H1 (cell line): ENCODE measurements around the gene RRP7A. TPM values are rescaled to one million over a fixed set of nuclear protein-coding genes. Genes with fewer than 3 reads are reported as not detected.
A peak's percentile ranks its signal among the peaks of the same experiment; 100 is the strongest.

Experiments
- CTCF ChIA-PET: fragments of 300-600 bp; sonication (Branson Sonifier 250); formaldehyde crosslinking; loops from one replicate; lab custom pipeline; 2021; ENCODE audit not compliant: partially characterized antibody; lab: Charles Lee
- POLR2A ChIA-PET: fragments of 300-600 bp; sonication (Branson Sonifier 250); formaldehyde crosslinking; loops from one replicate; lab custom pipeline; 2021; ENCODE audit warnings: inconsistent platforms; ENCODE audit not compliant: partially characterized antibody; lab: Charles Lee
- DNase-seq, 2 experiments: peaks; one replicate each; pipeline versions ENCODE4 v3.0.0 to v3.0.0-alpha.2; 2010 to 2022; ENCODE audit warnings: low spot score in 2 of 2, low read depth in 1 of 2, mixed read lengths in 1 of 2
- FAIRE-seq: peaks from 2 replicates; lab custom pipeline; 2011; peaks lifted over from hg19 to GRCh38; lab: Jason Lieb, UNC
- H2AFZ ChIP-seq: 2 replicates; pipeline ENCODE4 v1.8.1; 2012; ENCODE audit warnings: low read length, inconsistent platforms
- H2AK5ac ChIP-seq: 2 replicates; pipeline ENCODE4 v1.6.1; 2013; ENCODE audit warnings: low read depth, low read length
- H2BK120ac ChIP-seq: replicated peaks from 2 replicates; pipeline ENCODE3; 2013; ENCODE audit warnings: low read depth, low read length, inconsistent platforms
- H2BK12ac ChIP-seq: 2 replicates; pipeline ENCODE4 v1.6.1; 2013; ENCODE audit warnings: low read depth, low read length
- H2BK15ac ChIP-seq: 2 replicates; pipeline ENCODE4 v1.6.1; 2013; ENCODE audit warnings: low read length
- H2BK20ac ChIP-seq: 2 replicates; pipeline ENCODE4 v1.6.1; 2013; ENCODE audit warnings: low read length
- H2BK5ac ChIP-seq: 2 replicates; pipeline ENCODE4 v1.6.1; 2013; ENCODE audit warnings: low read depth, low read length
- H3K14ac ChIP-seq: 2 replicates; pipeline ENCODE4 v1.6.1; 2013; ENCODE audit warnings: inconsistent platforms; ENCODE audit not compliant: insufficient read length
- H3K18ac ChIP-seq: 2 replicates; pipeline ENCODE4 v1.6.1; 2013; ENCODE audit warnings: low read length; ENCODE audit errors: extremely low read depth
- H3K23ac ChIP-seq: 2 replicates; pipeline ENCODE4 v1.6.1; 2013; ENCODE audit warnings: inconsistent platforms; ENCODE audit not compliant: insufficient read length
- H3K23me2 ChIP-seq: 2 replicates; pipeline ENCODE4 v1.6.1; 2013; ENCODE audit warnings: low read depth, low read length
- H3K27ac ChIP-seq: 2 replicates; pipeline ENCODE4 v1.6.1; 2011; ENCODE audit warnings: low read depth, low read length, inconsistent platforms
- H3K27me3 ChIP-seq, 4 experiments: replicated peaks in 1 of 4; 1 replicate in 1 of 4; 2 replicates in 3 of 4; pipeline versions ENCODE4 v1.6.1 to v1.8.1; 2011 to 2013; ENCODE audit warnings: low read length in 3 of 4, mild to moderate bottlenecking in 3 of 4, inconsistent platforms in 2 of 4, mixed read lengths in 2 of 4, moderate library complexity in 1 of 4; ENCODE audit not compliant: control insufficient read depth in 3 of 4, insufficient read depth in 3 of 4; ENCODE audit errors: extremely low read depth in 1 of 4
- H3K36me3 ChIP-seq, 4 experiments: 2 replicates each; pipeline versions ENCODE4 v1.6.1 to v1.8.1; 2011 to 2013; ENCODE audit warnings: mild to moderate bottlenecking in 4 of 4, low read length in 3 of 4, moderate library complexity in 2 of 4, control low read depth in 1 of 4, inconsistent platforms in 1 of 4; ENCODE audit not compliant: insufficient read depth in 4 of 4, control insufficient read depth in 2 of 4
- H3K4ac ChIP-seq: replicated peaks from 2 replicates; pipeline ENCODE3; 2013; ENCODE audit warnings: low read length, low read depth, mixed read lengths, inconsistent platforms; ENCODE audit not compliant: insufficient read length
- H3K4me1 ChIP-seq, 4 experiments: replicated peaks in 1 of 4; 1 replicate in 1 of 4; 2 replicates in 3 of 4; pipeline versions ENCODE4 v1.6.1 to v1.8.1; 2011 to 2013; ENCODE audit warnings: low read length in 3 of 4, inconsistent platforms in 2 of 4, mixed read lengths in 1 of 4; ENCODE audit not compliant: insufficient read depth in 4 of 4, control insufficient read depth in 3 of 4
- H3K4me2 ChIP-seq, 2 experiments: 2 replicates each; pipeline versions ENCODE4 v1.6.1 to v1.8.1; 2011 to 2013; ENCODE audit warnings: low read depth in 2 of 2, low read length in 2 of 2, control low read depth in 1 of 2, inconsistent platforms in 1 of 2, mild to moderate bottlenecking in 1 of 2; ENCODE audit not compliant: insufficient read depth in 1 of 2
- H3K4me3 ChIP-seq, 4 experiments: fragments of 200-600, 300-600 bp in 1 of 4; sonication (generic), shearing (Covaris generic), sonication (Bioruptor Twin) in 1 of 4; 2 replicates each; pipeline versions ENCODE4 v1.5.1 to v1.8.1; 2011 to 2016; ENCODE audit warnings: low read length in 4 of 4, low read depth in 3 of 4, control low read depth in 2 of 4, inconsistent platforms in 2 of 4, mild to moderate bottlenecking in 2 of 4, mixed read lengths in 1 of 4, moderate library complexity in 1 of 4; ENCODE audit not compliant: insufficient read depth in 2 of 4; ENCODE audit errors: extremely low read depth in 1 of 4
- H3K56ac ChIP-seq: replicated peaks from 2 replicates; pipeline ENCODE3; 2013; ENCODE audit warnings: low read depth, mild to moderate bottlenecking, mixed read lengths, low read length, inconsistent platforms; ENCODE audit not compliant: insufficient read length
- H3K79me1 ChIP-seq: 2 replicates; pipeline ENCODE4 v1.6.1; 2013; ENCODE audit warnings: low read depth, low read length, control low read depth
- H3K79me2 ChIP-seq, 2 experiments: 2 replicates each; pipeline versions ENCODE4 v1.6.1 to v1.8.1; 2012 to 2013; ENCODE audit warnings: low read length in 2 of 2, mild to moderate bottlenecking in 2 of 2, inconsistent platforms in 1 of 2; ENCODE audit not compliant: insufficient read depth in 2 of 2, control insufficient read depth in 1 of 2
- H3K9ac ChIP-seq, 4 experiments: replicated peaks in 1 of 4; 1 replicate in 1 of 4; 2 replicates in 3 of 4; pipeline versions ENCODE4 v1.6.1 to v1.8.1; 2011 to 2013; ENCODE audit warnings: low read depth in 3 of 4, low read length in 3 of 4, control low read depth in 2 of 4, mild to moderate bottlenecking in 2 of 4, moderate library complexity in 2 of 4, inconsistent platforms in 1 of 4; ENCODE audit errors: extremely low read depth in 1 of 4
- H3K9me3 ChIP-seq, 2 experiments: 2 replicates each; pipeline versions ENCODE4 v1.6.1 to v1.8.1; 2012 to 2013; ENCODE audit warnings: mild to moderate bottlenecking in 2 of 2, moderate library complexity in 2 of 2, control low read depth in 1 of 2, inconsistent platforms in 1 of 2, low read depth in 1 of 2, low read length in 1 of 2, mixed read lengths in 1 of 2; ENCODE audit not compliant: insufficient read depth in 2 of 2
- H4K20me1 ChIP-seq, 2 experiments: replicated peaks in 1 of 2; 2 replicates each; pipeline versions ENCODE3 to v1.8.1; 2011 to 2013; ENCODE audit warnings: inconsistent platforms in 2 of 2, low read length in 2 of 2, mild to moderate bottlenecking in 1 of 2; ENCODE audit not compliant: insufficient read depth in 2 of 2, control insufficient read depth in 1 of 2
- H4K5ac ChIP-seq: 2 replicates; pipeline ENCODE4 v1.6.1; 2013; ENCODE audit warnings: low read length, low read depth, mixed read lengths, inconsistent platforms; ENCODE audit not compliant: insufficient read length
- H4K8ac ChIP-seq: 2 replicates; pipeline ENCODE4 v1.8.0; 2013; ENCODE audit warnings: mild to moderate bottlenecking, moderate library complexity, low read length, inconsistent platforms; ENCODE audit not compliant: insufficient read depth; ENCODE audit errors: extremely low read depth
- H4K91ac ChIP-seq: replicated peaks from 2 replicates; pipeline ENCODE3; 2013; ENCODE audit warnings: low read length, mixed read lengths, inconsistent platforms; ENCODE audit not compliant: insufficient read length
- ATF3 ChIP-seq: IDR thresholded peaks from 2 replicates; pipeline ENCODE4 v1.6.1; 2011; ENCODE audit warnings: low read depth, mild to moderate bottlenecking, low read length; ENCODE audit not compliant: insufficient read depth
- HDAC2 ChIP-seq, 2 experiments: fragments of 300-600 bp in 1 of 2; sonication (generic) in 1 of 2; IDR thresholded peaks; 2 replicates each; pipeline ENCODE4 v1.6.1; 2011 to 2012; ENCODE audit warnings: low read depth in 2 of 2, low read length in 2 of 2, mild to moderate bottlenecking in 2 of 2, moderate library complexity in 2 of 2, borderline replicate concordance in 1 of 2, inconsistent platforms in 1 of 2
- JUND ChIP-seq: IDR thresholded peaks from 2 replicates; pipeline ENCODE4 v1.6.1; 2011; ENCODE audit warnings: mild to moderate bottlenecking, improper control_type of control experiment, low read length
- KDM1A ChIP-seq: fragments of 200-600, 300-600 bp; sonication (generic); IDR thresholded peaks from 2 replicates; pipeline ENCODE4 v1.7.1; 2016; ENCODE audit warnings: mild to moderate bottlenecking, low read length, borderline replicate concordance
- KDM4A ChIP-seq: IDR thresholded peaks from one replicate; pipeline ENCODE4 v1.7.1; 2012; ENCODE audit warnings: low read depth, mild to moderate bottlenecking, moderate library complexity, low read length, inconsistent platforms; ENCODE audit not compliant: severe bottlenecking
- RNF2 ChIP-seq: fragments of 200-900, 300-1000 bp; sonication (generic); IDR thresholded peaks from 2 replicates; pipeline ENCODE4 v1.7.1; 2016; ENCODE audit warnings: borderline replicate concordance, low read depth, mild to moderate bottlenecking, antibody characterized with exemption, low read length; ENCODE audit not compliant: poor library complexity, severe bottlenecking; ENCODE audit errors: missing control alignments
- YY1 ChIP-seq: IDR thresholded peaks from 2 replicates; pipeline ENCODE4 v1.6.1; 2011; ENCODE audit warnings: low read depth, mild to moderate bottlenecking, low read length
- WGBS, 2 experiments: shearing (Covaris generic) in 1 of 2; methylation state at CpG; one replicate each; pipeline versions ENCODE4 v1.1.6 to v1.1.7; 2013 to 2015; ENCODE audit warnings: low lambda C conversion rate in 2 of 2, mixed read lengths in 2 of 2, inconsistent platforms in 1 of 2, low coverage in 1 of 2, missing lambda C conversion rate in 1 of 2; ENCODE audit not compliant: insufficient replicate concordance in 2 of 2, insufficient coverage in 1 of 2, insufficient read length in 1 of 2; ENCODE audit errors: extremely low coverage in 1 of 2, missing lambda C conversion rate in 1 of 2; 5-methylcytosine and 5-hydroxymethylcytosine counted together
- polyA plus RNA-seq, 7 experiments: library from polyadenylated mRNA; depleted of rRNA in 3 of 7; stranded (reverse) in 5 of 7; unstranded in 2 of 7; fragments of >200 nt in 5 of 7; fragments of 200-250 nt in 2 of 7; gene quantifications; 1 replicate in 5 of 7; 2 replicates in 1 of 7; 4 replicates in 1 of 7; pipeline versions ENCODE4 v1.2.1 to v1.2.3, GENCODE V29; 2011 to 2013; ENCODE audit warnings: missing spikeins in 2 of 7, mixed read lengths in 2 of 7
- total RNA-seq: library from RNA; stranded (reverse); fragmentation: NEBNext Ultra II Directional; extraction: Animal tissue kit (Norgen Biotek cat#: 25700); gene quantifications from 2 replicates; pipeline ENCODE4 v1.2.1, GENCODE V29; 2021

RRP7A gene
- total and polyA plus RNA-seq, 2 of the 8 experiments (the other 6 are each of a cell fraction or from before 2014, with no cell fraction given) = 18.4 to 49.0 TPM

GRCh38 chr22:42475122-42475521 is 44.5 kb downstream of the RRP7A start:
- no peak overlapping the region for H4K5ac ChIP-seq
- no peak overlapping the region for H2BK15ac ChIP-seq
- H3K14ac ChIP-seq = no peak overlapping the region
- POLR2A ChIA-PET = no interaction called here
- no peak overlapping the region for H3K4ac ChIP-seq
- H4K20me1 ChIP-seq = no peaks in the 10 kb centered on the region
- H2BK20ac ChIP-seq = no peak overlapping the region
- 0 out of 7 replicates have a peak, but pooled peaks cover 0 to 1% (median 0%) of the 10 kb centered on the region in 4 experiments for H3K4me1 ChIP-seq
- no peak overlapping the region for H3K4me2 ChIP-seq
- H4K8ac ChIP-seq = no peak overlapping the region
- H2BK120ac ChIP-seq = no peak overlapping the region
- H3K27ac ChIP-seq = no peak overlapping the region
- TF ChIP-seq ATF3 = no peak
- no peak for TF ChIP-seq JUND
- TF ChIP-seq YY1 = no peak
- peak; percentile 68; the same call in 1 of the 2 replicates for TF ChIP-seq KDM1A
- no peak for TF ChIP-seq RNF2
- no peak for TF ChIP-seq HDAC2 (IDR thresholded peaks at IDR 0.05; ENCODE audit: borderline replicate concordance in 1 of 2, low read depth in 2 of 2, low read length in 2 of 2)
- TF ChIP-seq KDM4A = no peak
- H4K91ac ChIP-seq = no peak overlapping the region
- H2BK5ac ChIP-seq = no peak overlapping the region
- DNase-seq = no peak
- FAIRE-seq = no peak
- H3K56ac ChIP-seq = no peak overlapping the region
- H3K79me1 ChIP-seq = no peaks in the 10 kb centered on the region
- CTCF ChIA-PET = interaction anchor here (0.6 to 6.4 kb wide), 8 partner anchors 11 to 286 kb away, joined by 3 to 41 read pairs (median 8); no protein-coding TSS in a partner anchor
- H3K18ac ChIP-seq = no peak overlapping the region
- H3K27me3 ChIP-seq = no peaks in the 10 kb centered on the region
- no peaks in the 10 kb centered on the region for H3K36me3 ChIP-seq
- H3K79me2 ChIP-seq = no peaks in the 10 kb centered on the region
- no peak overlapping the region for H3K4me3 ChIP-seq
- H3K9ac ChIP-seq = no peak overlapping the region; a peak in 1 of 7 replicates
- H2AK5ac ChIP-seq = no peak overlapping the region
- WGBS, 2 experiments = 94% methylated on average over 2 of the region's 2 CpGs; no CpG with 5 or more reads in 1 of the 2 experiments
- H2BK12ac ChIP-seq = no peak overlapping the region
- peaks cover 4% of the 10 kb centered on the region; the same call in 1 of the 2 replicates for H3K23me2 ChIP-seq
- H2AFZ ChIP-seq = no peak overlapping the region
- H3K23ac ChIP-seq = no peak overlapping the region
- no peaks in the 10 kb centered on the region for H3K9me3 ChIP-seq
